Fibroblast of the aortic adventitia (primary cell): ENCODE results near the gene PSMG1. TPM values are rescaled to one million over a fixed set of nuclear protein-coding genes. Genes with fewer than 3 reads are reported as not detected.
A peak's percentile ranks its signal among the peaks of the same experiment; 100 is the strongest.

ENCODE experiments used
- DNase-seq: peaks from one replicate; pipeline ENCODE4 v3.0.0-alpha.2; 2010; ENCODE audit warnings: low read depth
- H3K4me3 ChIP-seq: 2 replicates; pipeline ENCODE4 v1.5.1; 2011; ENCODE audit warnings: low read depth, mild to moderate bottlenecking, control low read depth, low read length, moderate library complexity
- total RNA-seq: library from RNA; depleted of rRNA; stranded (reverse); fragments of >200 nt; gene quantifications from 2 replicates; pipeline ENCODE4 v1.2.3, GENCODE V29; 2012; ENCODE audit warnings: low replicate concordance
- TF ChIP-seq, protein P1 (sequence below): IDR thresholded peaks from 2 replicates; pipeline ENCODE4 v1.5.1; 2011; ENCODE audit warnings: mild to moderate bottlenecking, low read length, control low read depth, inconsistent platforms; ENCODE audit not compliant: insufficient read depth

Gene PSMG1
- total RNA-seq, 1 donor = 91.1 TPM

DNA sequence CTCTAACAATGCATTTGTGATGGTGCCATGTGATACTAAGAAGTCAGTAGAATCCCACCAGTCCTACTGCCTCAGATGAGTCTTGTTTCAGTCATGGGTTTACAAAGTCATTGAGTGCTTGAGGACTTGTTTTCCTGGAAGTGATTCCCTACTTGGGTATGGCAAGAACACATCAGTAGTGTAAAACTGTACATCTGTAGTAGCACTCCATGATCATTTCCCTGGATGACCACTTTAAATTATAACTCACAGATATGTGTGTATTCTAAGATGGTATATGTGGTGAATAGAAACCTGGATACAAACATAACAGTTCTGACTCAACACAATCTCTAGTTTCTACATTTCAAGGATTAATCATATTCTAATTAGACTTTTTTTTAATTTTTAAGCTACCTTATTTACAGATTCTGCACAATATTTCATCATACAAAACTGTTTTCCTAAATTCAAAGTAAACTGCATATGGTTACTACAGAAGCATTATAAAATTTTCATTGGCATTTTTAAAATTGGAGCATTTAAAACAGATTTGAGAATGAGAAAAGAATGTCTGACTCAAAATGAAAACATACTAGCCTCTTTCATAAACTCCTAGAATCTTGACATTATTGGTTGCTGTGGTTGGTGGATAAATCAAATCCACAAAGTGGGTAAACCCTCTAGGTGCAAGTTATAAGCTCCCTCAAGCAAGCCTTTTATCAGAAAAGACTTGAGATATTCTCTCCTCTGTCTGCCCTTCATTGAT, 6.8 kb upstream of the PSMG1 start:
- DNase-seq = peak; percentile 38
- H3K4me3 ChIP-seq = no peak overlapping the region
- TF ChIP-seq, protein P1, sequence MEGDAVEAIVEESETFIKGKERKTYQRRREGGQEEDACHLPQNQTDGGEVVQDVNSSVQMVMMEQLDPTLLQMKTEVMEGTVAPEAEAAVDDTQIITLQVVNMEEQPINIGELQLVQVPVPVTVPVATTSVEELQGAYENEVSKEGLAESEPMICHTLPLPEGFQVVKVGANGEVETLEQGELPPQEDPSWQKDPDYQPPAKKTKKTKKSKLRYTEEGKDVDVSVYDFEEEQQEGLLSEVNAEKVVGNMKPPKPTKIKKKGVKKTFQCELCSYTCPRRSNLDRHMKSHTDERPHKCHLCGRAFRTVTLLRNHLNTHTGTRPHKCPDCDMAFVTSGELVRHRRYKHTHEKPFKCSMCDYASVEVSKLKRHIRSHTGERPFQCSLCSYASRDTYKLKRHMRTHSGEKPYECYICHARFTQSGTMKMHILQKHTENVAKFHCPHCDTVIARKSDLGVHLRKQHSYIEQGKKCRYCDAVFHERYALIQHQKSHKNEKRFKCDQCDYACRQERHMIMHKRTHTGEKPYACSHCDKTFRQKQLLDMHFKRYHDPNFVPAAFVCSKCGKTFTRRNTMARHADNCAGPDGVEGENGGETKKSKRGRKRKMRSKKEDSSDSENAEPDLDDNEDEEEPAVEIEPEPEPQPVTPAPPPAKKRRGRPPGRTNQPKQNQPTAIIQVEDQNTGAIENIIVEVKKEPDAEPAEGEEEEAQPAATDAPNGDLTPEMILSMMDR = no peak

DNA sequence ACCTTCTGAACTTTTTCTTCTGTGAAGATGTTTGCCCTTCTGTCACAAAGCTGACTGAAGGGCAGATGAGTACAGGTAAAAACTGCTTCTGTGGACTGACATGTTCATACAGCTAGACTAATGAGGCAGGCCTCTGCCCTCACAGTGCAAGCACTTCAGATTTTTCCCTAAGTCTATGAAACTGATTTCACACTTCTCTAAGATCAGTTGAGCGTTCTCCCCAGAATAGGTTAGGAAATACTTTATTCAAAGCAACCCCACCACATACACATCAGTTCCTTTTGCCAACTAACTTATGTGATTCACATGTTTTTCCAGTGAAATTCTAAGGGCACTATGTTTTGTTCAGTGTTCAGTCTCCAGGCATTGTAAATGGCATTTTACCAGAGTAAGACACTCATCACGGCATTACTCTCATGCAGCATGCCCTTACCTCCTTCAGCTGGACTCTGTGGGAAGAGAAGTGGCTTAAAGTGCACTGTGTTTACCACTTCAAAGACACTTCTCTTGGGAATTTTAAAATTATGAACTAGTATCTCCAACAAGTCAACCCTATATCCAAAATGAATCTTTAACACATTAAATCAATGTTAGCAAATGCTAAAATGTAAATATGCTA, 5.4 kb upstream of the PSMG1 start:
- H3K4me3 ChIP-seq = no peak overlapping the region
- TF ChIP-seq, protein P1 = no peak
- no peak for DNase-seq

DNA sequence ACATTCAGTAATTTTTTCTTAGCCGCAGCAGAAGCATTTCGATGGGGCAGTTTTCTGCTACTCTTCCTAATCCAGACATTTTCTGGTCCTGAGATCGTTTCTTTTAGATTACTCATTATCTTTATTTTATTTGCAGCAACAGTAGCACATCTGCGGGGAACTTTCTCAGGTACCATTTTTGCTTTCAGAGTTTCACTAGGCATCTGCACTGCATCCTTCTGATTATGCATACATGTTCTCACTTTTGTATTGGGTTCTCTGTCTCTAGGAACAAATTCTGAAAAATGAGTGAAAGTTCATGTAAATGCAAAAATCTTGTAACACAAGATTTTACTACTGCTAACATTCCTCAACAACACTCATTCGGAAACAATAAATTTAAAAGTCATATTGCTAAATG, 3.9 kb upstream of the PSMG1 start:
- H3K4me3 ChIP-seq = no peak overlapping the region
- no peak for DNase-seq
- TF ChIP-seq, protein P1 = no peak

DNA sequence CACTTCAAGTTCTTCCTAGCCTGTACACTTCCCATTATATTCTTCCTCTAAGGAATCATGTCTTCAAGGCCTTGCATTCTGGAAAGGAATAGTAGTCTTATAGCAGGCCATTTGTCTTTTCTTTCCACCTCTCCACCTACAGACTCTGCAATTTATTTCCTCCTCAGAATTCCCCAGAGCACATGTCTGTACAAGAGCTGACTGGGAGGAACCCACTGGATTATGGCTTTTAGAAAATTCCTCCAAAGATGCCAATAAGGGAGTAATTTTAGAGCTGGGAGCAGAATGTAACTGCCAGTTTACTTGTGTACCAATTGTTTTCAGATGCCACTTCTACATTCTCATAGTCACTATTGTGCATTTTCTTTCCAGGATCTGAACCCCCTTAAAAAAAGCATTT, 3.4 kb upstream of the PSMG1 start:
- H3K4me3 ChIP-seq = no peak overlapping the region
- TF ChIP-seq, protein P1 = no peak
- DNase-seq = no peak

DNA sequence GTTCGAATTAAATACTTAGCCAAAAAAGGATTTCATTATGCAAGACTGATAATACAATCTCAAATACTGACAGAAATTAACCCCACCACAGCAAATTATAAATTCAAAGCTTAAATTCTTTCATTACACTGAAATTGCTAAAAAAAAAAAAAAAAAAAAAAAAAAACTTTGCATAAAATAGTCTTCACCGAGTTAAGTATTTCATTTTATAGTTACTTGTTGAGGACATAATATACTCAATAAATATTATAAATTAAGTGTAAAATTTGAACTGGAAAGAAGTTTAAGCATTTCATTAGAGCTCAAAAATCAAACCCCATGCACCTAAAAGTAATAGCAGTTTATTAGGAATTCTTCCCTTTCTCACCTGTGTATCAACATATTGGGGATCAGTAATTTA, 1.9 kb upstream of the PSMG1 start:
- no peak for DNase-seq
- H3K4me3 ChIP-seq = no peak overlapping the region
- TF ChIP-seq, protein P1 = no peak

DNA sequence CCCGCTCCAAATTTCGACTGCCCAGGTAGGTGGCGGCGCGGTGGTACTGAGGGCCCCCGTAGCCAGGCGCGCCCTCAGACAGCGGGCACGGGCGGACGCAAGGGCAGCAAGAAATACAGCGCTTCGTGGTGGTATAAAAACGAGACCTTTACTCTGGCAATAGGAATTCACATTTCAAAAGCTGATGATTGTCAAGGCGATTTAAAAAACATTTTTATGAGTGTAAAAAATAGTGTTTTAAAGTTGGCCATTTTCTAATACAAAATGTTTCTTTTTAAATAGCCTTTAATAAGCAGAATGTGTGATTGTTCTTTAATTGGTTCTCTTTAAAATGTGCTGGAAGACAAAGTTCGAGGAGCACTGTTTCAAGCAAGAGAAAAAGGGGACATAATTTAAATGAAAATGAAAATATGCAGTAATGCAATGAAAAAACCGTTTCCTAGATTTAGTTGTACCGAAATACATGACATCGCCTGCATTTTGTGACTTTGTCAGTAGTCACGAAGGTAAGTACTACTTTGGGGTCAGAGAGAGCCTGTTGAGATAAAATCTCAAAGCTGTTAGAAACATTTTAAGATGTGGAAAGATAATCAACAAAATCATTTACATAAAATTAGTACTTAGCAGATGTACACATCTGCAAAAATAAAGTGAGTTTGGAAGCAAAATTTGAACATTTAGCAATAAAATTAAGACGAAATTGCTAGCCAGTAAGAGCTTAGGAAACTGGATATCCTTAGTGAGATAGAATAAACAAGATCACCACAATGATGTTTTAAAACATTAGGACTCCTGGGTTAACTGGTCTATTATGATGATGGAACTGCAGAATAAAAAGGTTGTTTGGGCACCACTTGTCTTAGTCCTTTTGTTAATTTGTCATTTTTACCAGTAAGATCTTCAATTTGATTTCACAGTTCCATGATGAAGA, 1.1 kb upstream of the PSMG1 start:
- DNase-seq = no peak
- peak overlapping the region; percentile 98 for H3K4me3 ChIP-seq
- TF ChIP-seq, protein P1 = no peak
